ENCODE data around the gene SH3RF3. TPM values are rescaled to one million over a fixed set of nuclear protein-coding genes. Genes with fewer than 3 reads are reported as not detected.
A peak's percentile ranks its signal among the peaks of the same experiment; 100 is the strongest.

The SH3RF3 gene
- total RNA-seq, 1 experiment from 2014 or later, result 0.87 TPM

DNA sequence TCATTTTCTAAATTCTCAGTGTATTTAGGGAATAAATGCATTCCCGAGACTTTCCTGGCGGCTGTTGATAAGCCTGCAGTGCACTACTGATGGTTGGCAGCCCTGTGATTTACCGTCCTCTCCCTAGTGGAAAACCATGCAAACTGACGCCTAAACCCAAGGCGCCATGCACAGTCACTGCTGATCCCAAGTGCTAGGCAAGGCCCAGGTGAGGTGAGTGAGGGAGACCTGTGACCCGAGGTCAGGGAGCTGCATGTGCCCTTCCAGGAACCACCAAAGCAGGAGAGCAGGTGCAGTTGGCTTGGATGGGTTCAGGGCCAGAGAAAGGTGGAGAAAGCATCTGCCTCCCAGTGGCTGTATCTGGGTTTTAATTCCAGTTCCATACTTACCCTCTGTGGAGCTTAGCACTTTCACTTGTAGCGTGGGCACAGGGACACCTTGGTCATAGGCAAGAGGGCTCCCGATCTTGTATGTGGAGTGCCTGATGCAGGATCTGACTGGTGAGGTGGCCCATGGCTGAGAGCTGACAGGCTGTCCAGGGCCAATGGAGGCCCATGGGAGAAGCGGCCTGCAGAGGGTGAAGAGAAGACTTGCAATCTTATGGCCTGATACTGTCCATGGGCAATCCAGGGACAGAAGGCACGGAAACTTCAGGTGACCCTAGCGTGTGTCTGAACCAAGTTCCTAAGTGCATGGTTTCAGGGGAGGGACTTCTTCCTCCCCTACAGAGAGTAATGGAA lies 131.3 kb downstream of the SH3RF3 start:
- no peak for DNase-seq (ENCODE audit: low spot score)

- DNase-seq (ENCODE audit: low spot score), result peak; percentile 43
These were observed 132.1 kb downstream of the SH3RF3 start for GRCh38 chr2:109260886-109261700.

GRCh38 chr2:109261906-109262631 lies 133.1 kb downstream of the SH3RF3 start:
- DNase-seq (ENCODE audit: low spot score), result no peak

GRCh38 chr2:109264595-109265328 lies 135.8 kb downstream of the SH3RF3 start:
- DNase-seq (ENCODE audit: low spot score), result peak; percentile 26

DNA sequence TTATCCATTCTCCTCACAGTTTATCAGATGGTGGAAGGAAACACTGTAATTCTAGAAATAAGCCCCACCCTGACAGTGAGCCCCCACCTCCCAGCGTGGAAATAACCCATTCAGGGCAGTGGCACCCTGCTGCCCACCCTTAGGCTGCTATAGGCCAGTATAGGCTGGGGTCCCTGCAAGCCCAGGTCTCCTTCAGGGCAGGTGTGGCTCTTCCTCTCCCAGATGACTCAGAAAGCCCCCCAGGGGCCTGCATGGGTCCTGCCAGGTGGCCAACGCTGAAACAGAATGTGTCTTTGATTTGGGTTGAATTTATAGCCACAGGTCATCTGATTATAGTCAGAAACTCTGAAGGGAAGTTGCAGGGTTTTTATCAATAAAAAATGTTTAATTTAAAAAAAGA lies 136.4 kb downstream of the SH3RF3 start:
- no peak for DNase-seq (ENCODE audit: low spot score)

- no peak for DNase-seq (ENCODE audit: low spot score)
These were observed 136.9 kb downstream of the SH3RF3 start for GRCh38 chr2:109265953-109266352.

DNA sequence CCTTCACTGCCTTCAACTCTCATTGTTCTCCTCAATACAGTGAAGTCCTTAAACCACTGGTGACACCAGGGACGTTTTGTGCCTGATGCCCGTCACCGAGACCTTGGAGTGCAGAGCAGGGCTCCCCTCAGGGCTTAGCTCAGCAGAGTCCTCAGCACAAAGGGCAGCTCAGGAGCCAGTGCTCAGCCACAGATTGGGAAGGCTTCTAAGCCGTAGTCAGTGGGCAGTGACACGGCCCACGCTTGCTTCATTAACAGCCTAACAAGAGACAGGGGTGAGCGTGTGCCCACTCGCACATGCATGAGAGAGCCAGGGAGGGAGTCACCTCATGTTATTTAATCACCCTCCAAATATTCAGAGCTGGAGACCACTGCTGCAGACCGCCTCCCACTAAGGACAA lies 137.5 kb downstream of the SH3RF3 start:
- DNase-seq (ENCODE audit: low spot score), result no peak

GRCh38 chr2:109266998-109267854 lies 138.2 kb downstream of the SH3RF3 start:
- no peak for DNase-seq (ENCODE audit: low spot score)

GRCh38 chr2:109268916-109269315 lies 139.9 kb downstream of the SH3RF3 start:
- DNase-seq (ENCODE audit: low spot score), result no peak

GRCh38 chr2:109269706-109270504 lies 140.9 kb downstream of the SH3RF3 start:
- DNase-seq (ENCODE audit: low spot score), result no peak

DNA sequence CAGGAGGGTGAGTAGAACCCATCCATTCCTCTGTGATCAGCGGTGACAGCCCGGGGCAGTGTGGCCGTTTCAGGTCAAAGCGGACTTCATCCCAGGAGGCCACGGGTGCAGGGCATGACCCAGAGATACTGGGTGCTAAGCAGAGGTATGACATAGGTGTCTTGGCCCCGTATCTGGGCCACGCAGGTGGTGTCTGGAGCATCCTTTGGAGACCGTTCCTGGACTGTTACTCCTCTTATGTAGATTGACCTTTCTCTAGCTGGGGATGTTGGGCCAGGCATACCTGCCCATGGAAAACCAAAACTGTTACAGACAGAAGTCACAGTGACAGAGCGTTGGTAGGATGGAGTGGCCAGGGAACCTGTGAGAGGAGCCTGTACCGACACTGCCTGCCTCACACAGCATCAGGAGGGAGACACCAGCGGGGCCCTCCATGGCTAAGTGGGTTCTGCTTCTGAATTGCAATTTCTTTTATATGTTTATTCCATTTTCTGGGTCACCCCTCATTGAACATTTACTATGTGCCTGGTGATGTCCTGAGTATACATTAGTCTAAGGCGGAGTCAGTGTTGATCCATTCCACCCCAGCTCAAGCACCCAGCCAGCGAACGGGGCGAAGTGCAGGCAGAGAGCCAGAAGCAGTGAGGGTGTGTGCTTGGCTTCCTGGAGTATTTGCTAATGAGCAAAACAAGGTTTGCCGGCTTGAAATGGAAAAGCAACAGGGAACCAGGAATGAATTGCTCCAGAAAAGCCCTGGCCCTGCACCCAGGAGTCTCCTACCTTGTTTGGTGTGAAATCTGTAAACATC lies 141.7 kb downstream of the SH3RF3 start:
- no peak for DNase-seq (ENCODE audit: low spot score)

DNA sequence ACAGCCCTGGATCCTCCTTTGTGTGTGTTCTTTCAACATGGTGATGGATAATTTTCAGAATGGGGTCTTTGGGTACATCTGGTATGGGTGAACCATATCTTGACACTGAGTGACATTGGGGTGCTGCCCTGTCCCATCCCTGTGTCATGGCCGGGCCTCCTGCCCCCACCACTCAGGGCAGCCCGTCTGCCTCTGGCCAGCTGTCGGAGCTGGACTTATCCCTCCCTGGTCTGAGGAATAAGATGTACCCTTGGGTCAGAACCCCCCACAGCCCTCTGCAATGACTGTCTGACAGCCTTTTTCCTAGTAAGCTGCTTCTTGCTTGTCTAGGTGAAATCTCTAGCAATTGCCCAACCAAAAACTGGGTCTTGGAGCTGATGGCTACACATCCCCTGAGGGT lies 142.9 kb downstream of the SH3RF3 start:
- no peak for DNase-seq (ENCODE audit: low spot score)

- no peak for DNase-seq (ENCODE audit: low spot score)
These were observed 143.5 kb downstream of the SH3RF3 start for GRCh38 chr2:109272461-109272860.

- no peak for DNase-seq (ENCODE audit: low spot score)
These were observed 146.4 kb downstream of the SH3RF3 start for GRCh38 chr2:109275120-109276012.

DNA sequence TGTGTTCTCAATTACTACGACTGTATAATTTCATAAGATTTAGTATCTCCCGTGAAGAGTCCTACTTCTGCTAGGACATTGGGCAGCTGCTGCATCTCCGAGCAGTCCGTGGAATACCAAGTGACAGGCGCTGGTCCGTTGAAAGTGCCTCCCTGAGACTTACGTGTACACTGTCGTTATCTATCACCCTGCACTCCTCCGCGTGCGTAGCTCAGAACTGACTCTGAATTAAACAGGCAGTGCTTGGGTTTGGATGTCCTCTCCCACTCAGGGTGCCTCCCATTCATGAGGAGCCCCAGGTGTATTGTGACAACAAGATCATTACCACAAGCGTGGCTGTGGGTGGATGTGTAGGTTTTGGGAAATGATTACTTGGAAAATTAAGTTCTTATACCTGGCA lies 148.4 kb downstream of the SH3RF3 start:
- no peak for DNase-seq (ENCODE audit: low spot score)

DNA sequence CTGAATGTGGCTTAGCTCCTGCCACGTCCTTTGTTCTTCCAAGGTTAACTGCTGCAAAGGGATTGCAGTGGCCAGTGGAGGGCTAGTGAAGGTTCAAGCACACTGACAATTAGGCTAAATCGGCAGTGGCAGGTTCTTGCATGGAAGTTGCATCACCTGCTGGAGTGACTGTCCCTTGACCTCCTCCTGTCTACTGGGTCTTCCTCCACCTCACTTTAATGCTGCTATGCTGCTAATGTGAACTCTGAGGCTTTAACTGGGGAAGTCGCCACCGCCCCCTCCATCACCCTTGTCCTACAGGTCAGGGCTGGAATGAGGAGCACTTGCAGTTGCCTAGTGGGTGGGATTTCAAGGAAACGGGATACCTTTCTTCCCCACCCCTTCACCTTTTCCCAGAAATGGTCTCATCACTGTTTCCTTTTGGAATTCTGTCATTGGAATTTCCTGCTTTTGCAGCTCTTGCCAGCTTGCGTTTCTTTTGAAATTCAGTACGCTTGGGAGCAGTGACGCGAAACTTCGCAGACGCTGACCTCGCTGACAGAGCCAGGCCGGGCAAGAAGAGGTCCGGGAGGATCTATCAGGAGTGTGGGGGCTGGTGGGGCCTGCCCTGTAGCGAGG lies 150.3 kb downstream of the SH3RF3 start:
- DNase-seq (ENCODE audit: low spot score), result no peak

DNA sequence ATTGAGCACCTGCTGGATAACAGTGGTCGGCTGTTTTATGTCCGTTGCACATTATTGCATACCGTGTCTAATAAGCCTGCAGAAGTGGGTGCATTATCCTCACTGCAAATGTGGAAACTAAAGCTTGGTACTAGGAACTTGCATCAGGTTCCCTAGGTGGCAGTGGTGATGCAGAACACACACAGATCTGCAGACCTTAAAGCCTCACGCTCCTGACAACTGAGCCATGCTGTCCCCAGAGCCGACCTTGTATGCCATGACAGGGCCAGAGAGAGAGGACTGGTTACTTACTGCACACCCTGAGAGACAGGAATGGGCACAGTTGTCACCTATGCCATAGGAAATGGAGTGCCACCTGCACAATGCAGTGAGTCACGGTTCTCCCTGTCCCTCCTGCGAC lies 151.8 kb downstream of the SH3RF3 start:
- no peak for DNase-seq (ENCODE audit: low spot score)

DNA sequence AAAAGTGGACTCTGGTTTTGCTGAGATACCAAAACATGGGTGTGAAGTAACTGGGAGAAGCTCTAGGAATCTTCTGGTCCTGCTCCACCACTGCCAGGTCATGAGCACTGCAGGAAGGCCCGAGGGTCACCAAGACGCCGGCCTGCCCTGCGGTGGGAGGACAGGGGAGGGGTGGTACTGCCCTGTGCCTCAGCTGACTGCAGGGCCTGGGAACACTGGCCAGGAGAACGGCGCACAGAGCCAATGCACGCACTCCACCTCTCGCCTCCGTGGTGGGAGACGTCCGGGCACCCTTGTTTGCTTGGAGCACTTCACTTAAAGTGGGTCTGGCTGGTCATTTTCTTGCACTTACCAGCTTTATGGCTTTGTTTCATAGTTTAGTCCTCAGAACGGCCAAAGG lies 153.4 kb downstream of the SH3RF3 start:
- no peak for DNase-seq (ENCODE audit: low spot score)
